GM18508 (cell line): Measurements from ENCODE around the gene IQCC.
"Not testable (repeated sequence)": the region's sequence is repeated elsewhere in the genome, so short reads cannot be mapped to it uniquely, and the experiment has no call there.

Source experiments
- ATAC-seq: cut with Tn5 transposase; IDR thresholded peaks from one replicate; pipeline ENCODE4 v1.9.1; 2021; ENCODE audit warnings: moderate number of reproducible peaks; ENCODE audit not compliant: insufficient read depth, unreplicated experiment

Gene IQCC

GRCh38 chr1:32205401-32206370 lies at the start of gene IQCC:
Gene IQCC (plus strand): TSS chr1:32205671. CDS start chr1:32205682, 11 bp downstream.
- no peak for ATAC-seq

DNA sequence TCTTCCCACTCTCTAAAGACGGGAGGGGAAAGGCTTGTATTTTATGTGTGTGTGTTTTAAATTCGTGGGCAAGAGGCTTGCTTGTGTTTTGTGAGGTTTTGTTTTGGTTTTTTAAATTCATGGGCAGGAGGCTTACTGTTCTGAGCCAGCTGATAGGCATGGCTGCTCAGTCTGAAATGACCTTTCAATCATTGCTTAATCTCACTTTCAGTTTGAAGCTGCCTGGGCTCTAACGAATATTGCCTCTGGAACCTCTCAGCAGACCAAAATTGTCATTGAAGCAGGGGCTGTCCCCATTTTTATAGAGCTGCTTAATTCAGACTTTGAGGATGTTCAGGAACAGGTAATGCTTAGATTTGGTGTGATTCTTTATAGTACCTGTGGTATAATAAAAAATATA lies 46.3 kb upstream of the IQCC start:
- no peak for ATAC-seq

DNA sequence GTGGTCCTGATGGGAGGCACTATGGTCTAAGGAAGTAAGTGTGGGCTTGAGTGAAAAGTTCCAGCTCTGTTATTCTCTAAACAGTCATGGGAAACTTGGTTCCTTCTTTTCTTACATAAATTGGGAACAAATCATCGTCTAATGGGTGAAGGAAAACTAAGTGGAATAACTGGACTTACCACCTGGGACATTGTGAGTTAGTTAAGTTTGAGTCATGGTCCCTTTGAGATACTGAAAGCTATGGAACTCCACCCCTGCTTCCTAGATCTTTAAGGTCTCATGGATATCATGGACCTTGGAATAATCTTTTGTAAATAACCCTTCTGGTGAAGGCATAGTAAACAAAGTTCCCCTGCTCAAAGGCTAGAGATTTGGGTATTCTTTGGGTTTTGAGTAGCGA lies 42.1 kb upstream of the IQCC start:
- no peak for ATAC-seq

DNA sequence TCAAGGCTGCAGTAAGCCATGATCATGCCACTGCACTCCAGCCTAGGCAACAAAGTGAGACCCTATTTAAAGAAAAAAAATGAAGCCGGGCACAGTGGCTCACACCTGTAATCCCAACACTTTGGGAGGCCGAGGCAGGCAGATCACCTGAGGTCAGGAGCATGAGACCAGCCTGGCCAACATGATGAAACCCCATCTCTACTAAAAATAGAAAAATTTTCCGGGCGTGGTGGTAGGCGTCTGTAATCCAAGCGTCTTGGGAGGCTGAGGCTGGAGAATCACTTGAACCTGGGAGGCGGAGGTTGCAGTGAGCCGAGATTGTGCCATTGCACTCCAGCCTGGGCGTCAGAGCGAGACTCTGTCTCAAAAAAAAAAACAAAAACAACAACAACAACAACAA lies 39.8 kb upstream of the IQCC start:
- ATAC-seq, result not testable (repeated sequence)

- no peak for ATAC-seq
Measured at GRCh38 chr1:32170991-32171390, 34.5 kb upstream of the IQCC start.

- no peak for ATAC-seq
Measured at GRCh38 chr1:32172621-32173245, 32.7 kb upstream of the IQCC start.

GRCh38 chr1:32178380-32179192 lies 26.9 kb upstream of the IQCC start:
- no peak for ATAC-seq

- no peak for ATAC-seq
Measured at GRCh38 chr1:32179193-32179442, 26.4 kb upstream of the IQCC start.

DNA sequence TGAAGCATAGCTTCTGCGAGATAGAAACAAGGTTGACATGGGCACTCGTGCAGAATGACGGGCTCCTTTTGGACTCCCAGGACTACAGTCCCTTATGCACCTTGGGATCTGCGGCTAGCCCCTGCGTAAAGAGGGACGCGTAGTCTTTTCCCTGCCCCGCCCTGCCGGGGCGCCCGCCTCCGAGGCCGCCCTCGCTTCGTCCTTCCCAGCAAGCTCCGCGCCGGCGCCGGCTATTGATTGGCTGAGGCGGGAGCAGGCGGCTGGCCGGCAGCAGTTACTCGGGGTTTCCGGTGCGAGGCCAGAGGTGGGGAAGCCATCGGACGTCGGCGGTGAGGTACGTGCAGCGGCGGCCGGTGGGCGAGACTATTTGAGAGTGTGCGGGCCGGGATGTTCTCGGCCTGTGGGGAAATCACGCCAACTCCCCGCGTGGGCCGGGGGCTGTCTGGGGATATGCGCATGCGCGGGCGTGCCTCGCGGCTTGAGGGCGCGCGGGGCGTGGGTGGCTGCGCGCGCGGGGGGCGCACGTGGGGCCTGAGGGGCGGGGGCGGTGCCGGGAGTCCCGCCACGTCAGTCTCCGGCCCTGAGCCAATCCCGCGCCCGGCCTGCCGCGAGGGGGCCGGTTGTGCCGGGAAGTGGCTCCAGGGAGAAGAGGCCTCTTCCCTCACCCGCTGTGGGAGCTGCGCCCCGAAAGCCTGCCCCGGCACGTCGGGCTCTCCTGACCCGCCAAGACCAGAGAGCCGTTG lies 25.9 kb upstream of the IQCC start, which contains the start of gene TXLNA:
Gene TXLNA (plus strand): TSS at position 233 of the 743 bp plus-strand sequence. CDS start 671 bp downstream, outside the sequence.
- no peak for ATAC-seq

GRCh38 chr1:32180186-32181060 lies 25.0 kb upstream of the IQCC start:
- no peak for ATAC-seq

- no peak for ATAC-seq
Measured at GRCh38 chr1:32181065-32181464, 24.4 kb upstream of the IQCC start.

DNA sequence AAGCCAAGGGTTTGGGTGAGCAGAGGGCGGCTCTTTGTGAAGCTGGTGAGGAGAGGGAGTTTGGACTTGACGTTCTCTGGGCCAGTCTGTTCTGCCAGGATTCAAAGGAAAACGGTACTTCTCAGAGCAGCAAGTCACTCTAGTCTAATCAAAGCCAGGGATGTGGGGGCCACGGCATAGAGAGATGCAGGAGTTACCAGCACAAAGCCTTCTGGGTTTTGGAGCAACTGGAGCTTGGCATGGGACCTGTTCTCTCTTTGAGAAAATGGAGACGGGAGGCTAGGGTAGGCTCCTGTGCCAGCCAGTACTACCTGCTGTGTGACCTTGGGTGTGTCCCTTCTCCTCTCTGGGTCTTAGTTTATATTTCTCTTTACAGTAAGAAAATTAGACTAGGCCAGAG lies 23.9 kb upstream of the IQCC start:
- no peak for ATAC-seq

- ATAC-seq, result no peak
Measured at GRCh38 chr1:32182060-32182459, 23.4 kb upstream of the IQCC start.

- no peak for ATAC-seq
Measured at GRCh38 chr1:32184650-32185049, 20.8 kb upstream of the IQCC start.

DNA sequence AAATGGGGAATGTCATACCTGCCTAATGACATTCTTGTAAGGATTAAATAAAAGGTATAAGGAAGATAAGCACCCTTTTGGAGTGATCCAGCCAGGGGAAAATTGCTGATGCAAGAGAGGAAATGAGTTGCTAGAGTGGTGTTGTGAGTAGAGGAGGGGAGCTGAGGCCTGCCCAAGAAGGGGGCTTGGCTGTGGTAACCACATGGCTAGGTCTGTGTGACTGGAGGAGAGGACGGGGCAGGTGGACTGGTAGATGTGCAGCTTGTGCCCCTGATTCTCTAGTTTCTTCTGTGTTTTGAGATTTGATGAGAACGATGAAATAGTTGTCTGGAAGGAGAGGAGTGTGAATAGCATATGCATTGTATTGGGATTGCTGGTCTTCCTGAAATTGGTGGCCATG lies 19.4 kb upstream of the IQCC start:
- no peak for ATAC-seq

GRCh38 chr1:32186491-32186890 lies 19.0 kb upstream of the IQCC start:
- no peak for ATAC-seq

DNA sequence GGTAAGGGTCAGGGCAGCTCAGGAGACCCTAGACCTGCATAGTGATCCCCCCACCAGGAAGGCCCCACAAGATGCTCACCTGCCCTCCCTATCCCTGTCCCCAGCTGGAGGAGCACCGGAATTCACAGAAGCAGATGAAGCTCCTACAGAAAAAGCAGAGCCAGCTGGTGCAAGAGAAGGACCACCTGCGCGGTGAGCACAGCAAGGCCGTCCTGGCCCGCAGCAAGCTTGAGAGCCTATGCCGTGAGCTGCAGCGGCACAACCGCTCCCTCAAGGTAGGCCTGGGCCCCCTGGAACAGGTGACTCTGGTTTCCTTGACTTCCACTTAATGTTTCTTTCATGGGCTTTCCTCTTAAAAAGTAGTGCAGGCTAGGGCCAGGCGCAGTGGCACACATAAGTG lies 17.6 kb upstream of the IQCC start:
- no peak for ATAC-seq

GRCh38 chr1:32192220-32192948 lies 13.1 kb upstream of the IQCC start:
- no peak for ATAC-seq

GRCh38 chr1:32194984-32195383 lies 10.5 kb upstream of the IQCC start:
- ATAC-seq, result no peak
